Stimulated activated CD8-positive, alpha-beta memory T cell treated with anti-CD3 and anti-CD28 coated beads, Interleukin-7, amount 100 ng/mL, for 4 hours (primary cell): ENCODE data around the gene KCMF1.
A peak's percentile ranks its signal among the peaks of the same experiment; 100 is the strongest.
"Not testable (repeated sequence)": the region's sequence is repeated elsewhere in the genome, so short reads cannot be mapped to it uniquely, and the experiment has no call there.

Source experiments
- DNase-seq, 2 donors: peaks; one replicate each; pipeline ENCODE4 v3.0.0-alpha.2; 2020; ENCODE audit warnings: low read depth in 2 of 2

The KCMF1 gene

GRCh38 chr2:84970868-84971509, at the start of gene KCMF1:
Gene KCMF1, plus strand, starts transcription at chr2:84971161. Its CDS starts 291 bp downstream, at chr2:84971452.
- DNase-seq = peak; percentile 39 to 73

GRCh38 chr2:84923009-84923408, 48.0 kb upstream of the KCMF1 start:
- DNase-seq = no peak

- no peak for DNase-seq
These were observed 46.5 kb upstream of the KCMF1 start for GRCh38 chr2:84924173-84925106.

GRCh38 chr2:84925336-84925723, 45.6 kb upstream of the KCMF1 start:
- no peak for DNase-seq

GRCh38 chr2:84925724-84926376, 45.1 kb upstream of the KCMF1 start:
- DNase-seq = peak; percentile 92 to 96

GRCh38 chr2:84927275-84927627, 43.7 kb upstream of the KCMF1 start:
- DNase-seq = no peak

- DNase-seq = no peak
These were observed 39.6 kb upstream of the KCMF1 start for GRCh38 chr2:84931384-84931821.

- DNase-seq = peak; percentile 48 to 56
These were observed 32.6 kb upstream of the KCMF1 start for GRCh38 chr2:84938194-84938879.

GRCh38 chr2:84939426-84940087, 31.4 kb upstream of the KCMF1 start:
- DNase-seq = peak; percentile 67 to 70

GRCh38 chr2:84940088-84940470, 30.9 kb upstream of the KCMF1 start:
- DNase-seq = no peak

- no peak for DNase-seq
These were observed 30.0 kb upstream of the KCMF1 start for GRCh38 chr2:84940831-84941412.

- DNase-seq = no peak
These were observed 28.8 kb upstream of the KCMF1 start for GRCh38 chr2:84942166-84942565.

GRCh38 chr2:84942964-84943421, 28.0 kb upstream of the KCMF1 start:
- no peak for DNase-seq

GRCh38 chr2:84944295-84944909, 26.6 kb upstream of the KCMF1 start:
- no peak for DNase-seq

GRCh38 chr2:84945838-84946203, 25.1 kb upstream of the KCMF1 start:
- DNase-seq = not testable (repeated sequence)

GRCh38 chr2:84946204-84947009, 24.6 kb upstream of the KCMF1 start:
- peak; percentile 65 to 70 for DNase-seq

- no peak for DNase-seq
These were observed 23.9 kb upstream of the KCMF1 start for GRCh38 chr2:84947010-84947593.

GRCh38 chr2:84953535-84953934, 17.4 kb upstream of the KCMF1 start:
- no peak for DNase-seq

GRCh38 chr2:84954329-84954728, 16.6 kb upstream of the KCMF1 start:
- no peak for DNase-seq
